Measurements from ENCODE around the gene USF3. TPM values are rescaled to one million over a fixed set of nuclear protein-coding genes. Genes with fewer than 3 reads are reported as not detected.

USF3 gene
- total and polyA plus RNA-seq, 2 of the 8 experiments (the other 6 are each of a cell fraction or from before 2014, with no cell fraction given) = 9.6 to 18.5 TPM

- POLR2A ChIA-PET (ENCODE audit: partially characterized antibody) = no interaction called here
- no peak for TF ChIP-seq NANOG (IDR thresholded peaks at IDR 0.05; ENCODE audit: insufficient read depth, low read depth, low read length, poor library complexity, severe bottlenecking)
- no peak for TF ChIP-seq SIRT6 (IDR thresholded peaks at IDR 0.05; ENCODE audit: low read length)
- no peak for TF ChIP-seq GTF2F1 (IDR thresholded peaks at IDR 0.05; ENCODE audit: borderline replicate concordance, low read depth, low read length)
- TF ChIP-seq BRCA1 (IDR thresholded peaks at IDR 0.05; ENCODE audit: low read depth, low read length) = no peak
- no peak for TF ChIP-seq HDAC2 (IDR thresholded peaks at IDR 0.05; ENCODE audit: borderline replicate concordance in 1 of 2, low read depth in 2 of 2, low read length in 2 of 2)
Observed at GRCh38 chr3:113660458-113660857, 36.0 kb downstream of the USF3 start.

More at GRCh38 chr3:113660458-113660857, 36.0 kb downstream of the USF3 start:
- Histone ChIP-seq H3K23ac (ENCODE audit: insufficient read length) (no peak overlapping the region), H3K18ac (ENCODE audit: extremely low read depth, low read length) (no peak overlapping the region), H2BK12ac (ENCODE audit: low read depth, low read length) (no peak overlapping the region), H4K5ac (ENCODE audit: insufficient read length, low read depth, low read length) (no peak overlapping the region), H3K9me3 (ENCODE audit: insufficient read depth in 2 of 2, low read depth in 1 of 2, low read length in 1 of 2) (no peaks in the 10 kb centered on the region), H3K4me3 (ENCODE audit: extremely low read depth in 1 of 4, insufficient read depth in 2 of 4, low read depth in 3 of 4, low read length in 4 of 4) (no peak overlapping the region), H4K20me1 (replicated peaks in 1 of 2; ENCODE audit: control insufficient read depth in 1 of 2, insufficient read depth in 2 of 2, low read length in 2 of 2) (no peaks in the 10 kb centered on the region), H3K4me2 (ENCODE audit: insufficient read depth in 1 of 2, low read depth in 2 of 2, low read length in 2 of 2) (no peak overlapping the region), H3K23me2 (ENCODE audit: low read depth, low read length) (no peaks in the 10 kb centered on the region), H3K56ac (replicated peaks; ENCODE audit: insufficient read length, low read depth, low read length) (no peak overlapping the region), H3K79me2 (ENCODE audit: control insufficient read depth in 1 of 2, insufficient read depth in 2 of 2, low read length in 2 of 2) (no peaks in the 10 kb centered on the region), H2AK5ac (ENCODE audit: low read depth, low read length) (no peak overlapping the region), H3K4ac (replicated peaks; ENCODE audit: insufficient read length, low read depth, low read length) (no peak overlapping the region), H3K27me3 (replicated peaks in 1 of 4; ENCODE audit: control insufficient read depth in 3 of 4, extremely low read depth in 1 of 4, insufficient read depth in 3 of 4, low read length in 3 of 4) (no peaks in the 10 kb centered on the region), H3K79me1 (ENCODE audit: low read depth, low read length) (no peaks in the 10 kb centered on the region), H4K8ac (ENCODE audit: extremely low read depth, insufficient read depth, low read length) (no peak overlapping the region), H3K9ac (replicated peaks in 1 of 4; ENCODE audit: extremely low read depth in 1 of 4, low read depth in 3 of 4, low read length in 3 of 4) (no peak overlapping the region), H2BK5ac (ENCODE audit: low read depth, low read length) (no peak overlapping the region), H3K4me1 (replicated peaks in 1 of 4; ENCODE audit: control insufficient read depth in 3 of 4, insufficient read depth in 4 of 4, low read length in 3 of 4) (no peaks in the 10 kb centered on the region; a peak in 1 of 7 replicates), H4K91ac (replicated peaks; ENCODE audit: insufficient read length, low read length) (no peak overlapping the region), H2BK15ac (ENCODE audit: low read length) (no peak overlapping the region), H3K36me3 (ENCODE audit: control insufficient read depth in 2 of 4, insufficient read depth in 4 of 4, low read length in 3 of 4) (peaks cover 4 to 17% (median 14%) of the 10 kb centered on the region in 4 experiments; a peak in 7 of 8 replicates), H2AFZ (ENCODE audit: low read length) (no peak overlapping the region), H3K27ac (ENCODE audit: low read depth, low read length) (no peak overlapping the region), H2BK120ac (replicated peaks; ENCODE audit: low read depth, low read length) (no peak overlapping the region), H2BK20ac (ENCODE audit: low read length) (no peak overlapping the region), H3K14ac (ENCODE audit: insufficient read length) (no peak overlapping the region)
- DNase-seq (ENCODE audit: low read depth in 1 of 2, low spot score in 2 of 2) = no peak
- FAIRE-seq = no peak
- WGBS, 2 experiments (ENCODE audit: extremely low coverage in 1 of 2, insufficient coverage in 1 of 2, insufficient read length in 1 of 2, insufficient replicate concordance in 2 of 2, low coverage in 1 of 2, low lambda C conversion rate in 2 of 2, missing lambda C conversion rate in 1 of 2) = 90% methylated on average over 2 of the region's 2 CpGs; no CpG with 5 or more reads in 1 of the 2 experiments
- CTCF ChIA-PET (ENCODE audit: partially characterized antibody) = no interaction called here

All from H1 (cell line).